LNCaP clone FGC (cell line): ENCODE results near the gene HSF5.
"Not testable (repeated sequence)": the region's sequence is repeated elsewhere in the genome, so short reads cannot be mapped to it uniquely, and the experiment has no call there.

Experiments used
- DNase-seq: peaks from one replicate; pipeline ENCODE4 v3.0.0-alpha.2; 2011; ENCODE audit warnings: low read depth
- H3K4me3 ChIP-seq: 2 replicates; pipeline ENCODE4 v1.5.1; 2011; ENCODE audit warnings: mild to moderate bottlenecking, low read depth, low read length, control low read depth
- TF ChIP-seq, protein P1 (sequence below): IDR thresholded peaks from 2 replicates; pipeline ENCODE4 v1.5.1; 2012; ENCODE audit warnings: mild to moderate bottlenecking; ENCODE audit not compliant: control insufficient read depth, insufficient read depth; ENCODE audit errors: extremely low read depth

The HSF5 gene

DNA sequence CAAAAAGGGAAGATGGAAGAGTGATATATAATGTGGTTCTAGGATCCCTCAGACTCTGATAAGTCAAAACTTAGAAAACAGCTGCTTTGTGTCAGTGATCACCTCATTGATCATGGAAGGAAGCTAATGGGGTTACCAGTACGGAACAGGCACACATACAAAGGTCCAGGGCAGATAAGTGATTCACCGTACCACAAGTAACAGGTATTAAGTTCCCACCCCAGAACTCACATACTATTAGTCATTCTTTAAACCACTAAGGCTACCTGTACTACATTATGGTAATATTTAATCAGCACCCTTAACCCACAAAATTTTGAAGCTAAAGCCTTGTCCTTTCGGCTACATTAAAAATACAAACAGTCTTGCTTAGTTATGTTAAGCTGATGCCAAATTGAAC lies 88.2 kb downstream of the HSF5 start:
- no peak for DNase-seq
- no peak overlapping the region for H3K4me3 ChIP-seq
- TF ChIP-seq, protein P1, sequence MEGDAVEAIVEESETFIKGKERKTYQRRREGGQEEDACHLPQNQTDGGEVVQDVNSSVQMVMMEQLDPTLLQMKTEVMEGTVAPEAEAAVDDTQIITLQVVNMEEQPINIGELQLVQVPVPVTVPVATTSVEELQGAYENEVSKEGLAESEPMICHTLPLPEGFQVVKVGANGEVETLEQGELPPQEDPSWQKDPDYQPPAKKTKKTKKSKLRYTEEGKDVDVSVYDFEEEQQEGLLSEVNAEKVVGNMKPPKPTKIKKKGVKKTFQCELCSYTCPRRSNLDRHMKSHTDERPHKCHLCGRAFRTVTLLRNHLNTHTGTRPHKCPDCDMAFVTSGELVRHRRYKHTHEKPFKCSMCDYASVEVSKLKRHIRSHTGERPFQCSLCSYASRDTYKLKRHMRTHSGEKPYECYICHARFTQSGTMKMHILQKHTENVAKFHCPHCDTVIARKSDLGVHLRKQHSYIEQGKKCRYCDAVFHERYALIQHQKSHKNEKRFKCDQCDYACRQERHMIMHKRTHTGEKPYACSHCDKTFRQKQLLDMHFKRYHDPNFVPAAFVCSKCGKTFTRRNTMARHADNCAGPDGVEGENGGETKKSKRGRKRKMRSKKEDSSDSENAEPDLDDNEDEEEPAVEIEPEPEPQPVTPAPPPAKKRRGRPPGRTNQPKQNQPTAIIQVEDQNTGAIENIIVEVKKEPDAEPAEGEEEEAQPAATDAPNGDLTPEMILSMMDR: no peak

DNA sequence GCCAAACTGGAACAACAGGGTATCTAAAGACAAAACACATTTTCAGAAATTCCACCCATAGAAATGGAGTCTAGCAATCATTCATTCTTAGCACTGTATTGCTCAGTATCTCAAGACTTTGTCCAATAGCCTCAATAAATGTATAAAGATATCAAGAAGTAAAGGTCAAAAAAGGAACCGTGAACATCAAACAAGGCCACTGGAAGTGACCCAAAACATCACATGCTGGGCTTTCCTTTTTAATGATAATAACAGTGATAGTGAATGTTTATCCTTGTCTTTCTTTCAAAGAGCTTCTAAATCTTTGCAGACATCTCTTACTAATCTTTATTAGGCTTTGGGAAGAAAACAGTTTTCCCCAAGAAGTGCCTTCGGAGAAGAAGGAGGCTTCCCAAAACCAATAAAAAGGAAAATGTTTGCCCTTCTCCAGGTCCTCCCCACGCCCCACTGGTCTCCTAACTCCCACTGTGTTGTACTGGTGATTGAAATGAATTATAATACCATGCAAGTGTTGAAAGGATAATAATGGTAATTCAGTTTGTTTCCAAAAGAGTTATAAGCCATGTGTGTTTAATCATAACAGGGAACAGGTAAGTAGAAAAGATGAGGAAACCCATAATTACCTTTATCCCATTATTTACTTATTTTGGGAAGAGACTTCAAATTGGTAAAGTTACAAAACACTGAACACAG lies 89.5 kb downstream of the HSF5 start:
- H3K4me3 ChIP-seq: no peak overlapping the region
- DNase-seq: no peak
- TF ChIP-seq, protein P1: no peak

DNA sequence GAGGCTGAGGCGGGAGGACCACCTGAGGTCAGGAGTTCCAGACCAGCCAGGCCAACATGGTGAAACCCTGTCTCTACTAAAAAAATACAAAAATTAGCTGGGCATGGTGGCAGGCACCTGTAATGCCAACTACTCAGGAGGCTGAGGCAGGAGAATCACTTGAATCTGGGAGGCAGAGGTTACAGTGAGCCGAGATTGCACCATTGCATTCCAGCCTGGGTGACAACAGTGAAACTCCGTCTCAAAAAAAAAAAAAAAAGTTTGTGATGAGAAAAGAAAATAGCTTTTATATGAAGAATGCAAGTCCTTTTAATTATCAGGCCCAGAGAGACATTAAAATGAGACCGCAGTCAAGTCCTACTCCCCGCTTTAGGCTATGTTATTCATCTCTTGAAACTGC lies 90.8 kb downstream of the HSF5 start:
- not testable (repeated sequence) for H3K4me3 ChIP-seq, DNase-seq

DNA sequence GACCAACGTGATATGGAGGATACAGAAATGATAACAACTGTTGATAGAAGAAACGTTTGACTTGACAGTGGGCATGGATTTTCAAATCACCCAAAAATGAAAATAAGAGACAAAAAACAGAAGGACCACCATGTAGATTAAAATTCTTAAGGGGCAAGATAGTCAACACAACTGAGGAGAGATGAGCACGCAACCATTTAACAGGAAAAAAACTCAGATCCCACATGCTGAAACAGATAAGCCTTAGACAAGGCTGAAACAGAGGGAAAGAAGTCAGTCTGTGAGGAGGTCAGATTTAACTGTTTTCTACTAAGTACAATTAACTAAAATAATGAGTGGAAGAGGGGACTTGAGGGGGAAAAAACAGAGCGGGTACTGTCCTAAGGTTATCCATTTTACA lies 92.0 kb downstream of the HSF5 start:
- TF ChIP-seq, protein P1: no peak
- no peak for DNase-seq
- no peak overlapping the region for H3K4me3 ChIP-seq

DNA sequence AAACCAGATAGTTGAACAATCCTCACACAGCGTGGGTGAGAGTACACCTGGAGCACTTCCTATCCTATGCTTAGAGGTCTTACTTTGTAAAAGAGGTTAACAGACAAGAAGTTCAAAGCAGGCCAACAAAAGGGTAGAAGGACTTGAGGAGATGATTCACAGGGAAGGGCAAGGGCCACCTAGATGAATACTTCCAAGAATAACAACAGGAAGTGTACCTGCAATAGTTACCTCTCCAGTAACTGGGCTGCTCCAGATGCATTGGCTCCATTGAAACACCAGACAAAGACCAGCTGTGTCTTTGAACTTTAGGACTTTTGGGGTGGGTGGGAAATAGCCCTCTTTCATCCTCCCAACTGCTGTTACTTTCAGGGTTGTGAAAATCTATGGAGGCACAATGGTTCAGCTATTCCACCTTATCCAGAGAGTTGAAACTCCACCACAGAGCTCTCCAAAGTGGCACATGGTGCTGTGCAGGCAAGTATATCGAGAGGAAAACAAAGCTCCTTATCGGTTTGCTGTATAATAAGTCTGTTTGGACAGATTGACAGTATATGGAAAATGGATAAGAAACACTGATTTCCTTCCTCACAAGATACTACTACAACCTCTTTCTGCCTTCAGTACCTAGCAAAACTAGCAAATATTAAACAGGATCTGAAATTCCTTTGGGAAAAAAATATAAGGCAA lies 93.5 kb downstream of the HSF5 start:
- DNase-seq: no peak

DNA sequence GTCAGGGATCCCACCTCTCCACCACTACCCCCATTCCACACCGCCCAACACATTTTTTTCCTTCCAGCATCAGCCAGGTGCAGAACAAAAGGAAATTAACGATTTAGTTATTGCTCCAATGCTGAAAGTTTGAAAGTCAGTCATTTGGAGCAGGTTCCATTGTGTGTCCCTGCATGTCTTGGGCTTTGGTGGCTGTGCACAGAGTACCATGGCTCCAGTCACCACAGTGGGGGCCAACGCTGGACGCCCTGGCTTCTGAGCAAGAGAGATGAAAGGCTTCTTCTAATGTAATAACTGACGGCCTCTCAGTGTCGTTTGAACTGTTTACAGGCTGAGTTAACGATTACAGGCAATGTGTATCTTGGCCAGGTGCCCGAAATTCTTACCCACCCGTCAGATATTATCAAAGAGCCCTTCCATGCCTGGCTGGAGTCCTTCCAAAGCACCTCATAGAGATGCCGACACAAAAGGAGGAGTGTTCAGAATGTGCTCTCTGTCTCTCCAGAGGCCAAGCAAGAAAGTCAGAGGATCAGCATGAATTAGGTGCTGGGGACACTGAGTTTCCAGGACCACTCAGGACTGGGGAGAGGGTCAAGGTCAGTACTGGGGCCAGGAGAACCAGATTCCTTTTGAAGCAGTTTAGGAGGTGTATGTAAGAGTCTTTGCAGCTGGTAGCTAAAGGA lies 96.8 kb downstream of the HSF5 start:
- DNase-seq: peak; percentile 97
- TF ChIP-seq, protein P1: no peak
- peak overlapping the region; percentile 40 for H3K4me3 ChIP-seq

More for the DNA sequence above, 93.5 kb downstream of the HSF5 start:
- TF ChIP-seq, protein P1: no peak
- H3K4me3 ChIP-seq: no peak overlapping the region

DNA sequence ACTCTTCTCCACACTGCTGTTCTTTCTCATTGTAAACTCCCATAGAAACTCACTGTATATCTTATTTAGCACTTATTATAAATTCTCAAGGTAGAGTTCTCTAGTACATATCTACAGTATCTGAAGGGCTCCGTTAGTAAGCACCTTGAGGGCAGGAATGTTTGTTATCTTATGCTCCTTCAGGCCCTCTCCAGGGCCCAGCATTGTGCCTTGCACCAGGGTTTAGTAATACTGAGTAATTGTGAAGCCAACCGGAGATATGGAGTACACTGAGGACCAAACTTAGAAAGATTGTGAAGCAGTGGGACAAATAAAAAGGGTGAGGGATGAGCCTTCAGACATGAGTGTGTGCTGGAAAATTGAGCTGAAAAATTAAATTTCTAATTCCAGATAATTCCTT lies 97.3 kb downstream of the HSF5 start:
- TF ChIP-seq, protein P1: no peak
- no peak for DNase-seq
- H3K4me3 ChIP-seq: peak overlapping the region; percentile 40
